GM23338 (cell line): ENCODE results near the gene FNDC3B. TPM values are rescaled to one million over a fixed set of nuclear protein-coding genes. Genes with fewer than 3 reads are reported as not detected.

ENCODE experiments used
- ATAC-seq: fragments of 200-7000 bp; cut with Tn5 transposase; 3 replicates; pipeline ENCODE4 v1.9.1; 2020
- DNase-seq: peaks from one replicate; pipeline ENCODE4 v3.0.0-alpha.2; 2015; ENCODE audit warnings: low spot score
- H2AFZ ChIP-seq: fragments of 200-600 bp; sonication (generic); 2 replicates; pipeline ENCODE4 v1.8.0; 2016; ENCODE audit warnings: antibody characterized with exemption, mild to moderate bottlenecking, moderate library complexity
- H3F3A ChIP-seq: fragments of 200-600 bp; sonication (generic); replicated peaks from 2 replicates; pipeline ENCODE4 v1.8.0; 2017; ENCODE audit warnings: antibody characterized with exemption, mixed run types, low read depth
- H3K27ac ChIP-seq: fragments of 200-600 bp; sonication (generic); 2 replicates; pipeline ENCODE4 v1.6.1; 2016; ENCODE audit warnings: low read depth
- H3K27me3 ChIP-seq: fragments of 200-600 bp; sonication (generic); 2 replicates; pipeline ENCODE4 v1.8.0; 2016; ENCODE audit warnings: mild to moderate bottlenecking, mixed run types, moderate library complexity; ENCODE audit not compliant: insufficient read depth
- H3K36me3 ChIP-seq: fragments of 200-600 bp; sonication (generic); 2 replicates; pipeline ENCODE4 v1.8.0; 2016; ENCODE audit warnings: mild to moderate bottlenecking; ENCODE audit not compliant: insufficient read depth
- H3K4me1 ChIP-seq: fragments of 200-600 bp; sonication (generic); 2 replicates; pipeline ENCODE4 v1.8.0; 2016; ENCODE audit warnings: mild to moderate bottlenecking, moderate library complexity; ENCODE audit not compliant: insufficient read depth
- H3K4me2 ChIP-seq: fragments of 200-600 bp; sonication (generic); 2 replicates; pipeline ENCODE4 v1.7.1; 2017; ENCODE audit warnings: mixed run types
- H3K4me3 ChIP-seq: fragments of 200-600 bp; sonication (generic); 2 replicates; pipeline ENCODE4 v1.6.1; 2016; ENCODE audit warnings: mixed run types
- H3K79me2 ChIP-seq: fragments of 200-600 bp; sonication (generic); replicated peaks from 2 replicates; pipeline ENCODE4 v1.8.0; 2017; ENCODE audit warnings: mild to moderate bottlenecking; ENCODE audit not compliant: insufficient read depth
- H3K9me2 ChIP-seq: fragments of 200-600 bp; sonication (generic); 2 replicates; pipeline ENCODE4 v1.8.0; 2017; ENCODE audit not compliant: insufficient read depth
- H4K20me1 ChIP-seq: fragments of 200-600 bp; sonication (generic); replicated peaks from 2 replicates; pipeline ENCODE4 v1.8.0; 2017; ENCODE audit warnings: mild to moderate bottlenecking; ENCODE audit not compliant: insufficient read depth
- H3K27ac Mint-ChIP-seq: 2 replicates; pipeline ENCODE4 v1.8.0; 2020; ENCODE audit warnings: inconsistent platforms, mild to moderate bottlenecking, moderate library complexity, mixed read lengths
- H3K27me3 Mint-ChIP-seq: 3 replicates; pipeline ENCODE4 v1.8.0; 2022; ENCODE audit warnings: low read depth, mild to moderate bottlenecking, moderate library complexity, mixed read lengths, inconsistent platforms; ENCODE audit not compliant: insufficient read depth, poor library complexity
- H3K36me3 Mint-ChIP-seq: 3 replicates; pipeline ENCODE4 v1.8.0; 2021; ENCODE audit warnings: low read depth, mild to moderate bottlenecking, inconsistent platforms, moderate library complexity, mixed read lengths
- H3K4me1 Mint-ChIP-seq: 3 replicates; pipeline ENCODE4 v1.8.0; 2020; ENCODE audit warnings: mild to moderate bottlenecking, inconsistent platforms, mixed read lengths
- H3K4me3 Mint-ChIP-seq: 3 replicates; pipeline ENCODE4 v1.8.0; 2021; ENCODE audit warnings: moderate library complexity, mild to moderate bottlenecking, inconsistent platforms, mixed read lengths
- H3K9me3 Mint-ChIP-seq: 3 replicates; pipeline ENCODE4 v1.8.0; 2020; ENCODE audit warnings: moderate library complexity, mild to moderate bottlenecking, inconsistent platforms, mixed read lengths
- CREB1 ChIP-seq: fragments of 250-450 bp; sonication (Bioruptor Pico); IDR thresholded peaks from 2 replicates; pipeline ENCODE4 v1.5.0; 2020; ENCODE audit warnings: low read depth, mild to moderate bottlenecking, moderate library complexity
- CTCF ChIP-seq, 2 experiments: fragments of 200-600 bp in 1 of 2; sonication (generic) in 1 of 2; conservative IDR thresholded peaks; 2 replicates each; pipeline versions ENCODE4 v1.5.1 to v1.6.1; 2016 to 2017; ENCODE audit warnings: antibody characterized with exemption in 2 of 2, low read depth in 2 of 2, mild to moderate bottlenecking in 2 of 2, moderate library complexity in 1 of 2
- ETS1 ChIP-seq: IDR thresholded peaks from 2 replicates; pipeline ENCODE4 v1.6.1; 2016; ENCODE audit warnings: antibody characterized with exemption
- EZH2 ChIP-seq: fragments of 200-600 bp; sonication (generic); IDR thresholded peaks from one replicate; pipeline ENCODE4 v1.8.0; 2017; ENCODE audit warnings: antibody characterized with exemption, mild to moderate bottlenecking, low read depth; ENCODE audit not compliant: unreplicated experiment
- EZH2phosphoT487 ChIP-seq: fragments of 200-600 bp; sonication (generic); IDR thresholded peaks from one replicate; pipeline ENCODE4 v1.8.1; 2018; ENCODE audit warnings: antibody characterized with exemption; ENCODE audit not compliant: unreplicated experiment
- JUNB ChIP-seq: IDR thresholded peaks from one replicate; pipeline ENCODE4 v1.6.1; 2016; ENCODE audit warnings: antibody characterized with exemption; ENCODE audit not compliant: unreplicated experiment
- NANOG ChIP-seq: IDR thresholded peaks from 2 replicates; pipeline ENCODE4 v1.6.1; 2016; ENCODE audit warnings: antibody characterized with exemption, borderline replicate concordance
- POLR2AphosphoS5 ChIP-seq: IDR thresholded peaks from 2 replicates; pipeline ENCODE4 v1.6.1; 2016; ENCODE audit warnings: antibody characterized with exemption, low read depth
- REST ChIP-seq: IDR thresholded peaks from one replicate; pipeline ENCODE4 v1.6.1; 2018; ENCODE audit warnings: antibody characterized with exemption; ENCODE audit not compliant: unreplicated experiment
- STAT1 ChIP-seq: IDR thresholded peaks from one replicate; pipeline ENCODE4 v1.6.1; 2016; ENCODE audit warnings: antibody characterized with exemption; ENCODE audit not compliant: unreplicated experiment
- ZNF114 ChIP-seq: fragments of 250-450 bp; sonication (Bioruptor Pico); IDR thresholded peaks from 2 replicates; pipeline ENCODE4 v1.5.0; 2020; ENCODE audit warnings: mild to moderate bottlenecking, moderate library complexity
- ZNF331 ChIP-seq: fragments of 250-450 bp; sonication (Bioruptor Pico); IDR thresholded peaks from 2 replicates; pipeline ENCODE4 v1.5.0; 2020; ENCODE audit warnings: low read depth, mild to moderate bottlenecking, moderate library complexity
- ZNF462 ChIP-seq: fragments of 250-450 bp; sonication (Bioruptor Pico); IDR thresholded peaks from 2 replicates; pipeline ENCODE4 v1.5.0; 2020; ENCODE audit warnings: mild to moderate bottlenecking, moderate library complexity
- polyA plus RNA-seq: library from polyadenylated mRNA; unstranded; fragments of >200 nt; fragmentation: Nextera tagmentation; extraction: Ambion mirVana; gene quantifications from 2 replicates; pipeline ENCODE4 v1.2.1, GENCODE V29; 2016
- total RNA-seq: library from RNA; depleted of rRNA; stranded (reverse); fragments of >200 nt; shearing (Covaris generic); gene quantifications from 2 replicates; pipeline ENCODE4 v1.2.3, GENCODE V29; 2014

Gene FNDC3B
- total and polyA plus RNA-seq, 2 experiments from 2014 or later = 19.1 to 55.4 TPM

- H3K4me2 ChIP-seq = no peak overlapping the region
- H3K36me3 ChIP-seq = no peaks in the 10 kb centered on the region
- H4K20me1 ChIP-seq = no peaks in the 10 kb centered on the region
- H3K9me3 Mint-ChIP-seq = peaks cover 18% of the 10 kb centered on the region
- TF ChIP-seq ZNF331 (CRISPR knock-in tag) (no peak), NANOG (no peak), ETS1 (no peak), JUNB (no peak), EZH2phosphoT487 (no peak), CREB1 (CRISPR knock-in tag) (no peak), STAT1 (no peak), REST (no peak), ZNF462 (CRISPR knock-in tag) (no peak), EZH2 (no peak), CTCF (conservative IDR thresholded peaks at IDR 0.05; ENCODE audit: low read depth in 2 of 2) (no peak), POLR2AphosphoS5 (no peak), ZNF114 (CRISPR knock-in tag) (no peak)
- peaks cover 25% of the 10 kb centered on the region for H3K4me1 ChIP-seq
- no peak overlapping the region for H3K4me3 ChIP-seq
- ATAC-seq (no peak), DNase-seq (no peak)
- no peaks in the 10 kb centered on the region for H3F3A ChIP-seq
- no peak overlapping the region for H3K27ac ChIP-seq
- peaks cover 32% of the 10 kb centered on the region for H3K36me3 Mint-ChIP-seq
- no peaks in the 10 kb centered on the region for H3K27me3 ChIP-seq
- H3K4me1 Mint-ChIP-seq = peaks cover 35% of the 10 kb centered on the region
- H3K27ac Mint-ChIP-seq = peak overlapping the region; percentile 93
- peaks cover 7% of the 10 kb centered on the region for H3K27me3 Mint-ChIP-seq
- H3K79me2 ChIP-seq = peaks cover 88% of the 10 kb centered on the region
- H3K4me3 Mint-ChIP-seq = no peak overlapping the region
- no peak overlapping the region for H2AFZ ChIP-seq
- H3K9me2 ChIP-seq = no peaks in the 10 kb centered on the region
Observed at GRCh38 chr3:172201870-172202236, 162.5 kb downstream of the FNDC3B start.
